ENCODE data around the gene HSPB2. TPM values are rescaled to one million over a fixed set of nuclear protein-coding genes. Genes with fewer than 3 reads are reported as not detected.

HSPB2 gene
- total and polyA plus RNA-seq, 10 of the 15 experiments (the other 5 are each of a cell fraction or from before 2014, with no cell fraction given) = not detected

- no peak; the same call in 1 of the 2 replicates for TF ChIP-seq FOXK2 (IDR thresholded peaks at IDR 0.05)
- no peak for TF ChIP-seq ZZZ3 (IDR thresholded peaks at IDR 0.05; ENCODE audit: control insufficient read depth, insufficient read length, low read depth)
- TF ChIP-seq HCFC1 (IDR thresholded peaks at IDR 0.05; ENCODE audit: low read length) = peak; percentile 75
- TF ChIP-seq MTA3 (IDR thresholded peaks at IDR 0.05; ENCODE audit: borderline replicate concordance, low read length) = no peak; the same call in 1 of the 2 replicates
- TF ChIP-seq SREBF1 (IDR thresholded peaks at IDR 0.05; ENCODE audit: low read length) = no peak
- peak; percentile 80 for TF ChIP-seq NR2F1 (conservative IDR thresholded peaks at IDR 0.05)
- TF ChIP-seq IKZF1 (conservative IDR thresholded peaks at IDR 0.05) = peak; percentile 65; the same call in 1 of the 2 replicates
- TF ChIP-seq RAD21 (IDR thresholded peaks at IDR 0.05; ENCODE audit: insufficient read depth, low read depth, low read length) = peak; percentile 59
- TF ChIP-seq MTA2 (IDR thresholded peaks at IDR 0.05; ENCODE audit: low read depth) = no peak; the same call in none of the 2 replicates
- TF ChIP-seq BCL11A (IDR thresholded peaks at IDR 0.05; ENCODE audit: low read depth, low read length) = no peak
- TF ChIP-seq NFIC (IDR thresholded peaks at IDR 0.05; ENCODE audit: low read depth, low read length) = no peak
- no peak; the same call in 1 of the 2 replicates for TF ChIP-seq TARDBP (IDR thresholded peaks at IDR 0.05; ENCODE audit: borderline replicate concordance)
Observed at GRCh38 chr11:111878849-111879636, 33.5 kb upstream of the HSPB2 start, which contains the start of the genes CFAP68 and FDXACB1 (continued).

GRCh38 chr11:111879637-111879960 is 32.9 kb upstream of the HSPB2 start:
- H2AFZ ChIP-seq (ENCODE audit: control insufficient read depth, low read depth, low read length) = peak overlapping the region; percentile 97
- peak overlapping the region; percentile 94 for H3K4me3 ChIP-seq
- H3K36me3 ChIP-seq (ENCODE audit: control insufficient read depth in 2 of 2, insufficient read depth in 2 of 2, low read length in 1 of 2) = no peaks in the 10 kb centered on the region; a peak in 1 of 4 replicates
- ChIA-PET POLR2A (interaction anchor here (1.4 kb wide), 1 partner anchor 8 kb away, joined by 12 read pairs; the partner anchor contains the start of gene ALG9), SMC1A (ENCODE audit: uncharacterized antibody, unreplicated experiment) (interaction anchor here (1.0 to 1.1 kb wide), 4 partner anchors 8 to 403 kb away, joined by 3 to 6 read pairs (median 4); partner anchors contain the start of gene ALG9), RAD21 (ENCODE audit: unreplicated experiment) (interaction anchor here (1.3 to 1.5 kb wide), 2 partner anchors 9 to 401 kb away, joined by 3 to 10 read pairs; partner anchors contain the start of gene ALG9), CTCF (interaction anchor here (1.1 to 4.2 kb wide), 2 partner anchors 9 to 14 kb away, joined by 3 to 21 read pairs; partner anchors contain the start of gene ALG9)
- WGBS (ENCODE audit: insufficient coverage, insufficient replicate concordance, low lambda C conversion rate, missing lambda C conversion rate) = 45% methylated on average over 6 of the region's 6 CpGs
- intact Hi-C loops (cut with micrococcal nuclease; ENCODE audit: unreplicated experiment) (loop anchor here (2.0 to 10.0 kb wide), 4 partner anchors 47 to 345 kb away; partner anchors contain the start of genes PTS, SDHD and TIMM8B), in situ Hi-C loops (cut with MboI) (loop anchor here (5.0 kb wide), 1 partner anchor 208 kb away; the partner anchor contains the start of genes SDHD and TIMM8B)
- FAIRE-seq (no peak), DNase-seq (ENCODE audit: low read depth, low spot score) (no peak), ATAC-seq (peak; percentile 19)
- peak overlapping the region; percentile 76 for H3K9ac ChIP-seq (ENCODE audit: control insufficient read depth, insufficient read depth, low read length)
- H4K20me1 ChIP-seq (ENCODE audit: control insufficient read depth, insufficient read depth) = no peaks in the 10 kb centered on the region
- H3K4me1 ChIP-seq (ENCODE audit: control insufficient read depth, insufficient read depth, low read length) = no peaks in the 10 kb centered on the region
- TSS peak; percentile 95 for BruUV-seq (replicated peaks)
- H3K9me3 ChIP-seq (replicated peaks; ENCODE audit: control insufficient read depth, insufficient read depth, low read length) = no peaks in the 10 kb centered on the region
- no peaks in the 10 kb centered on the region for H3K27me3 ChIP-seq (replicated peaks in 1 of 2; ENCODE audit: control insufficient read depth in 2 of 2, insufficient read depth in 2 of 2, low read length in 1 of 2)
- peak overlapping the region; percentile 78 for H3K4me2 ChIP-seq (ENCODE audit: control insufficient read depth, insufficient read depth)
- H3K27ac ChIP-seq (ENCODE audit: control insufficient read depth, insufficient read depth) = peak overlapping the region; percentile 85
- H3K79me2 ChIP-seq (ENCODE audit: control insufficient read depth, insufficient read depth, low read length) = peaks cover 12% of the 10 kb centered on the region
- TF ChIP-seq E4F1 (IDR thresholded peaks at IDR 0.05; ENCODE audit: borderline replicate concordance, partially characterized antibody) = no peak
- TF ChIP-seq TARDBP (IDR thresholded peaks at IDR 0.05; ENCODE audit: borderline replicate concordance) = no peak
- TF ChIP-seq E2F4 (IDR thresholded peaks at IDR 0.05; ENCODE audit: low read depth, low read length) = no peak
- TF ChIP-seq NR2C2 (IDR thresholded peaks at IDR 0.05; ENCODE audit: borderline replicate concordance, control insufficient read depth, insufficient read length, low read depth) = no peak
- no peak for TF ChIP-seq RELB (IDR thresholded peaks at IDR 0.05; ENCODE audit: low read depth)
- TF ChIP-seq CBX5 (IDR thresholded peaks at IDR 0.05; ENCODE audit: low read depth) = no peak
